ENCODE measurements around the gene PODXL2.
A peak's percentile ranks its signal among the peaks of the same experiment; 100 is the strongest.

Gene PODXL2, protein sequence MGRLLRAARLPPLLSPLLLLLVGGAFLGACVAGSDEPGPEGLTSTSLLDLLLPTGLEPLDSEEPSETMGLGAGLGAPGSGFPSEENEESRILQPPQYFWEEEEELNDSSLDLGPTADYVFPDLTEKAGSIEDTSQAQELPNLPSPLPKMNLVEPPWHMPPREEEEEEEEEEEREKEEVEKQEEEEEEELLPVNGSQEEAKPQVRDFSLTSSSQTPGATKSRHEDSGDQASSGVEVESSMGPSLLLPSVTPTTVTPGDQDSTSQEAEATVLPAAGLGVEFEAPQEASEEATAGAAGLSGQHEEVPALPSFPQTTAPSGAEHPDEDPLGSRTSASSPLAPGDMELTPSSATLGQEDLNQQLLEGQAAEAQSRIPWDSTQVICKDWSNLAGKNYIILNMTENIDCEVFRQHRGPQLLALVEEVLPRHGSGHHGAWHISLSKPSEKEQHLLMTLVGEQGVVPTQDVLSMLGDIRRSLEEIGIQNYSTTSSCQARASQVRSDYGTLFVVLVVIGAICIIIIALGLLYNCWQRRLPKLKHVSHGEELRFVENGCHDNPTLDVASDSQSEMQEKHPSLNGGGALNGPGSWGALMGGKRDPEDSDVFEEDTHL

DNA sequence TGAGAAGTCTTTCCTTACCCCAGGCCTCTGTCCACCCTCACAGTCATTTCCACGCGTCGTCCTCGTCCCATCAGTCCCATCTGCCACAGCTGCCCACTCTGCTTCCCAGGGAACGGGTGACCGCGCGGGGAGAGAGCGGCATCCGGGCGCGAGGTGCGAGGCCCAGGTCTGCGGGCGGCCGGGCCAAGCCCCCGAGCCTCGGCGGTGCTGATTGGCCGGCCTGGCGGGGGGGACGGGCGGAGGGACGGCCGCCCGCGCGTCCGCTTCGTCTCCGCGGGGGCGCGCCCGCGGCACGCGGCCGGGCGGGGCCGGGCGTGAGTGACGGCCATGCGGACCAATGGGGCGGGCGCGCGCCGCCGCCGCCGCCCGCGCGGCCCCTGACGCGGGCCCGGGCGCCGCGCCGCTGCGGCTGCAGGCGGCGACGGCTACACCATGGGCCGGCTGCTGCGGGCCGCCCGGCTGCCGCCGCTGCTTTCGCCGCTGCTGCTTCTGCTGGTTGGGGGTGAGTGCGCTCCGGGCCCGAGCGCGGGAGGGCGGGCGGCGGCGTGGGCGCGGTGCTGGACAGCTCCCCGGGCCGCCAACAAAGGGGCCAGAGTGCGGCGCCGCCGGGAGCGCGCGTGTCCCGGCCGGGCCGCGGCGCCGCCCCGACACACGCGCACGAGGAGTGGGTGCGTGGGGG is at the start of gene PODXL2:
PODXL2 (plus strand) TSS at position 398 of the 679 bp plus-strand sequence; CDS start at position 433, 35 bp downstream.
- no peak for DNase-seq

DNA sequence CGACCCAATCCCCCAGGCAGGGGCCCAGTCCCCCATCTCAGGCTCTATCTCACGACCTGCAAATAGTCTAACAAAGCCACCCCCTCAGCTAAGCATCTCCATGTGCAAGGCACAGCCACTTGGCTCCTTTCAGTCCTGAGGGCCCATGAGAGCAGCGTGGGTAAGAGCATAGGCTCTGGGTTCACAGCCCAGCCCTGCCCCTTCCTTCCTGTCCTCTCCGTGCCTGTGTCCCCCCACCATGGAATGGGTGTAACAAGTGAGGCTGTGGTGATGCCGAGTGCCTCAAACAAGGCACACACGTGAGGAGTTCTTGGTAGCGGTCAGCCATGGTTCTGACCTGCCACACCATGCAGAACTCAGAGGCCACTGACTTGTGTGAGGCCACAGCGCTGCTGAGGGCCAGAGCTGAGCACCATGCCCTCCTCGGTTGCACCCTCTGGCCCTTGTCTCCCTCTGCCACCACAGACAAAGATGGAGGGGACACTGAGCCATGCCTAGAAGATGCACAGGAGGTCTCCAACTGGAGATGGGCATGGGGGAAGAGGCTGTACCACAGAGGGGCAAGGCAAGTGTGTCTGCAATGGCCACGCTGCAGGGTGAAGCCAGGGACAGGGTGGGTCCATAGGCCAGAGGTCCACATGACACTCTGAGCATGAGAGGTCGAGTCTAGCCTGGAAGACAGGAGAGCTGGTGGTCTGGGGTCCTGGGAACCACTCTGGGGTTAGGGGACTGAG is 48.5 kb upstream of the PODXL2 start:
- no peak for DNase-seq

DNA sequence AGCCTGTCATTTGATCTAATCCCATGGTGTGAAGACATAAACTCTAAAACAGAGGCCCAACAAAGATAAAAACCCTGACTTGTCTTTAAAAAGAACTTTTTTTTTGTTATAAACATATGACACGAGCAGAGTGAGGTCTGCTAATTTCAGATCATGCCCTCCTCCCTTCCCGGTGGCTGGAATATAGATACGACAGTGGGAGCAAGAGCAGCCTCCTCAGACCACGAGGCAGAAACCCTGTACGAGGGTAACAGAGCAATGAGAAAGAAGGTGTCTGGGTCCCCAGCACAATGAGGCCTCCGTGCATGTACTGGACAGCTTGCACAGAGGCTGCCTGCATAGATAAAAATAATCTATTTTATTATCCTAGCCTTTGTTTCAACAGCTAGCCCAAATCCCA is 44.3 kb upstream of the PODXL2 start:
- DNase-seq = no peak

DNA sequence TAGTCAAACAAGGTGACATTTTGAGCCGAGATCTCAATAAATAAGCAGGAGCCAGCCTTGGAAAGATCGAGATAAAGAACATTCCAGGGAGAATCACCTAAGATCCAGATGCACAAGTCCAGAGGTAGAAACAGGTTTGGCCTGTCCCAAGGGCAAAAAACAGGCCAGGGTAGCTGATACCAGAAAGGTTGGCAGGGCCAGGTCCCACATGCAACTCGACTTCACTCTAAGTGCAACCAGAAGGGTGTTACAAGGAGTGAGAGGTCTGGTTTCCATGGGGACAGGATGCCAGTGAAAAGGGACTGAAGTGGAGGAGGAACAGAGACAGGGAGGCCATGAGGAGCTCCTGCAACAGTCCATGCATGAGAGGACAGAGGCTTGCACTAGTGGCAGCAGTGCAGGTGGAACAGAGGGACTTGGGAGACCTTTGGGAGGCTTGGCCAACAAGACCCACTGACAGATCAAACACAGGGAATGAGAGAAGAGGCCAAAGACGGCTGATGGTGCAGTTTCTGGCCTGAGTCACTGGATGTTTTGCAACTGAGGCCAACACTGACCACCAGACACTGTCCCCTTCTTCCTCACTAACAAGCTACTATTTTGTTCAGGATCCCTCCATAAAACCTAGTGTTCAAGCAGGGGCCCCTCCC is 43.7 kb upstream of the PODXL2 start:
- DNase-seq = no peak

DNA sequence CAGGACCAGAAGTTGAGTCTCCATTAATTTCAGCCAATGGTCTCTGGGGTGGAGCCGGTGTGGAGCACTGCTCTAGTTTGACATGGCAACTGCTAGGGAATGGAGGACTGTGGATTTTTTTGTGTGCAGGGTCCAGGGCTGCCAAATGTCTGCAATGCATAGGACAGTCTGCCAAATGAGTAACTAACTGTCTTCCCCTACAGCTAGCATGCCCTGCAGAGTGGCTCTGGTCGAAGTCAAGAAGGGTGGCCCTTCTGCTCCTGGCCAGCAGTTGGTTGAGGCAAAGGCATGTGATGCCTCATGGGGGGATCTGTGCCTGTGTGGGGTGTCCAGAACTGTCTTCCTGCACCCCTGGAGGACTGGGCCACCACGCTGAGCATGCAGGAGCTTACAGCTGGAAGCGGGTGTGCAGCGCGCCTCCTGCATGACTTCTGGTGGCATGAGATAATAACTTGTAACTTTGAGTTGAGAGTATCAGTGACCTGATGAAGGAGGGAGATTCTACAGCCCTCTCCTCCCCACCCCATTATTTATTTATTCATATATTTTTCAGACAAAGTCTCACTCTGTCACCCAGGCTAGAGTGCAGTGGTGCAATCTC is 43.1 kb upstream of the PODXL2 start:
- DNase-seq = no peak

DNA sequence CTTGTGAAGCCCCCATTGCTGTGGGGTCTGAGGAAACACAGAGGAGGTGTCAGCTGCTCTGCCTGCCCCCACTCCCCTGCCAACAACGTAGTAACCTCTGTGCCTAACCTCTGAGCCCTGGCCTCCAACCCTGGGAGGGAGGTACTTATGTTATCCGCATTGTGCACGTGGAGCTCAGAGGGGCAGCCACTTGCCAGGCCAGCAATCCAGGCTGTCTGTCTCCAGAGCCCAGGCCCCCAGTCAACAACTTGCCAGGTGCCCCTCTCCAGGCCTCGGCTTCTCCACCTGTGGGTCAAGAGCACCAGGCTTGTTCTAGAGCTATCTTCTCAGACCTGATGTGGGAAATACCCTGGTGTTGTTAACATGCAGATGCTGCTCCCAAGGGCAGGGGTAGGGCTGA is 41.1 kb upstream of the PODXL2 start:
- no peak for DNase-seq

DNA sequence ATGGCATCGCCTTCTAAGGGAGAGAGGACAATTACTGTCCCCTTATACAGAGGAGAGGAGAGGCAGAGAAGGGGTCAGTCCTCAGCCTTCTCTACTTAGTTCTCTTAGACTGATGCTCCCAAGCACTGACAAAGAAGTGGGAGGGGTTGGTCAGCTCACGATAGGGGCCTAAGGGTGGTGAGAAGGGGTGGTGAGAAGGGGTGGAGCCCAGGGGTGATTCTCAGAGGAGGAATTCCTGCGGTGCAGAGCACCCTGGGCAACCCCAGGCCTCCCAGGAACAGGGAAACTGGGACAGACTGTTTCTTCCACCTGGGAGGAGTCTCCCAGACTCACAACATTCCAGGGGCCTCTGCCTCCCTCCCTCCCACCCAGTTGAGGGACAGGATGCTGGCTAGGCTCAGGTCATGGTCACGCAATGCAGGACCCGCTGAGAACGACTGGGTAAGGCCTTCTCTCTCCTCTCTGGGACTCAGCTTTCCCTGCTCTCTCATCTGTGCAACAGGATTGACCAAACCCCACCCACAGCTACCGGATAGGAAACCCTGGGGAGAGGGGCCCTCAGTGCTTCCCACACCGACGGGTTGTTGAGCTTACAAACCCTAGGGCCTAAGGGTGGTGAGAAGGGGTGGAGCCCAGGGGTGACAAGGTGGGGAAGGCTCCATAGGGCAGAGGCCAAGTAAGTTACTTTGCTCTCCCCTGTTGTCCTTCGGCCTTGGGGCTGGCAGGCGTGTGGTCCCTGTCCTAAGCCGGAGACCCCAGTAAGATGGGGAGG is 40.0 kb upstream of the PODXL2 start:
- DNase-seq = no peak

DNA sequence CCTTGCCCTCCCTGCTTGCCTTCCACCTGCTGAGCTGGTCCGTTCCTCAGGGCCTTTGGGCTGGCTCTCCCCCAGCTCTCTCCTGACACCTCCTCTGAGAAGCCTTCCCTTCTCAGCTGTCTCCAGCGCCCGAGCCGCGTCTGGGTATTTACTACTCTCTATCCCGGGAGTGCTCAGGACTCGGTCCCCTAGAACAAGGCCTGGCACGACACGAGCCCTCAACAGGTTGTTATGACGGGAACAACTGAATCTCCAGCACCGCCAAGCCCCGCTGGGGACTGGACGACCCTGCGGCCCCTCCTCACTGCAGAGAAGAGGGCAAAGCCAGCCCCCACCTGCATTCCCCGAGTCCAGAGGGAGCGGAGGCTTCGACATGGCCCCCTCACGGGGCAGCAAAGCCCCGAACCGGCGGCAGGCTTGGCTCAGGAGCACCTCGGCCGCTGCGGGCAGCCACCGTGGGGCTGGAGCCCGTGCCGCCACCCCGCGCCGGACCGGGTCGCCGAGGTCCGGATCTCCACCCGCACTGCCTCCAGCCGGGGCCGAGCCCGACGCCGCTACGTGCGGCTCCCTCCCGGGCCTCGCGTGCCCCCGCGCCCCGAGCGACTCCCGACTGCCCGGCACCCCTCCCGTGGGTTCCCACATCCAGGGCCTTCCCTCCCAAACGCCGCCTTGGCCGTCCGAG is 39.2 kb upstream of the PODXL2 start:
- no peak for DNase-seq

DNA sequence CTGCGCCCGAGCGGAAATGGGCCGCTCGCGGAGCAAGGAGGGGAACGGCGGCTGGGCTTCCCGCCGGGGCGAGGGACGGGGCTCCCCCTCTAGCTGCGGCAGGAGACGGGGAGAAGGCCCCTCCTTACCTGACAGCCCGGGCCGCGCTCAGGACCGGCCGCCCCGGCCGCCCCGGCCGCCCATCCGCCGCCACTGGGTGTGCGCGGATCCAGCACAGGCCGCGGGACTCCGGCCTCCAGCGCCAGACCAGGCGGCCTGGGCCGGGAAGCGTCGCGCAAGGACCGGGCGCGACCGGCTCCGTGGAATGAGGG is 38.7 kb upstream of the PODXL2 start:
- no peak for DNase-seq

DNA sequence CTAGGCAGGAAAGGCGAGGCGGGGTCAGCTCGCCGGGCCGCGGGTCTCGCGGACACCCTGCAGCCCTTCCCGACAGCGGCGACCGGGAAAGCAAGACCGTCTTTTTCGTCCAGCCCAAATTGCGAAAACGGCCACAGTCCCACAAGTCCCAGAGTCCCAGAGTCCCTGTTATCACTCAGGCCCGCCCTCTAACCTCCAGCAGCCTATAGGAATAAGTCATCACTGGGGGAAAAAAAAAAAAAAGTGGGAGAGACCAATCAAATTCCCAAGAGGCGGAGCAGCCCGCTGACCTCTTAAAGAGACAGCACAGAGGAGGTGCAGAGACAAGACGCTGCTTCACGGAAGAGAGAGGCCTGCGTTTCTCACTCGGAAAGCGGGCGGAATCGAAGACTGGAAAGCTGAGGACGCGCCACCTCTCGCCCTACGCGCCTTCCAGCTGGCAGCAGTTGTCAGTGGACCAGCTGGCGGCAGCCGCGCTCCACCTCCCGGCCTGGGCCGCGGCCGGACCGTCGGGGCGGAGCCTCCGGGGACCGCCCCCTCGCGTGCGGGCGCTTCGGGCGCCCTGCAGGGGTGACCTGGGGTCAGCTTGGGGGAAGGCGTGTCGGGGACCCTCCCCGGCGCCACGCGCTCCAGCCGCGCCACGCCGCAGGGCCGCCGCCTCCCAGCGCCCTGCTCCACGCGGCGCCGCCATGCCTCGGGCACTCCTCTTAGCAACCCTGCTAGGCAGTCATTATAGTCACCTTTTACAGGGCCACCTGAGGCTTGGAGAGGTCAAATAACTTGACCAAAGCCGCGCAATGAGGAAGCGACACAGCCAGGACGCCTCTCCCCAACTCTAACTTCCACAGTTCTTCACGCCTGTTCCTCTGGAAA is 38.2 kb upstream of the PODXL2 start, which contains the start of gene TPRA1:
TPRA1 (minus strand) TSS at position 141 of the 873 bp plus-strand sequence. CDS start 10,587 bp downstream, outside the sequence.
- DNase-seq = peak; percentile 80

DNA sequence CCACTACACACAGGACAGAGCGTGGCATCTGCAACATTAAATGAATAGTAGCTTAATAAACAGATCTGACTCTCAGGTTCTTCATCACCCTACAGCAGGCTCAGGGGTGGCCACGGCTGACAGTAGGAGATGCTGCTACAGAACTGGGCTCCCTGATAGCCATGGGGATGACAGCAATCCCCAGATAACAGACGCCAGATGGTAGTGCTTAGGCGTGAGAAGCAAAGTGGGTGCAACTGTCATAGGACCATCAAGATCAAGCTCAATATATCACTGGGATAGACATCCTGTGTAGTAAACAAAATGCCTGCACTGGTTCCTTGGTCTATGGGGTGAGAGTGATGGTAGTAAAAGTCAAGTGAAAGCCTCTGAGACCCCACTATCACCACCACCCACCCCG is 35.8 kb upstream of the PODXL2 start:
- no peak for DNase-seq

DNA sequence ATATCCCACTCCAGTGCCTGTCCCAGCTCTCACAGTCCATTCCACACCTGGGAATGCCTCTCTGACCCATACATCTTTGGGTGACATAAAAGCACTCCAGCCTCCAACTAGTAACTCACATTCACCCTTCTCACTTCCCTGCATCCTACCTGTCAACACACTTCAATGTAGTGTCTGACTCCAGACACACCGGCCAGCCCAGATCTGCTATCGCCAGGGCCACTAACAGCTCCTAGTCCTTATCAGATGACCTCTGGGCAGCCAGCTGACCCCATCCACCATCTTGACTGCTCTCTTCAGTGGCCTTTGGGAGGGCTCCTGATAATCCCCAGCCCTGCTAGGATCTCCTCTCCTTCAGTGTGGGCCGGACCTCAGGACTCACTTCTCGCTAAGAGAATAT is 33.7 kb upstream of the PODXL2 start:
- DNase-seq = no peak

DNA sequence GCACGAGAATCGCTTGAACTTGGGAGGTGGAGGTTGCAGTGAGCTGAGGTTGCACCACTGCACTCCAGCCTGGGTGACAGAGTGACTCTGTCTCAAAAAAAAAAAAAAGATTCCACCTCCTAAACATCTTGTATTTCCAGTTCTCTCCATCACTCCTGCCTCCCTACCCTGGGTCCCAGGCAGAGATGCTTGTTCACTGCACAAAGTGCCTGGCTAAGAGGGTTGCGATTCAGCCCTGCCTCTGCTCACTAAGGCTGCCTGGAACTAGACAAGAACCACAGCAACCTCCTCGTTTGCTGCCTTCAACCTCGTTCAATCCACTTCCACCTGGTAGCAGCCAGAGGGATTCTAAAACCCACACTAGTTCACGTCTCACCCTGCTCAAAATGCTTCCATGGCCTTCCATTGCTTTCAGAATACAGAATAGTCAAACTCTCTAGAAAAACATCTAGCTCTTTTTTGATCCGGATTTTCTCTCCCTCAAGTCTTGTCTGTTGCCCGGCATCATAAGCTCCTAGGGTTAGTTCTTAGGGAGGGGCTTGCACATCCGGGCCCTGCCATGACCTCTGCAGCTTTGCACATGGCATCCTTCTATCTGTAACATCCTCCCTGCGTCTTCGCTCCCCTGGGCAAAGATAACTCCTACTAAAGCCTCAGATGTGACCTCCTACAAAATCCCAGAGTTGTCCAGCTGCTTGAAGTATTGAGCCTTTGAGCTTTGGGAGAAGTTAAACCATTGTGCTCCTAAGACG is 31.8 kb upstream of the PODXL2 start:
- no peak for DNase-seq

DNA sequence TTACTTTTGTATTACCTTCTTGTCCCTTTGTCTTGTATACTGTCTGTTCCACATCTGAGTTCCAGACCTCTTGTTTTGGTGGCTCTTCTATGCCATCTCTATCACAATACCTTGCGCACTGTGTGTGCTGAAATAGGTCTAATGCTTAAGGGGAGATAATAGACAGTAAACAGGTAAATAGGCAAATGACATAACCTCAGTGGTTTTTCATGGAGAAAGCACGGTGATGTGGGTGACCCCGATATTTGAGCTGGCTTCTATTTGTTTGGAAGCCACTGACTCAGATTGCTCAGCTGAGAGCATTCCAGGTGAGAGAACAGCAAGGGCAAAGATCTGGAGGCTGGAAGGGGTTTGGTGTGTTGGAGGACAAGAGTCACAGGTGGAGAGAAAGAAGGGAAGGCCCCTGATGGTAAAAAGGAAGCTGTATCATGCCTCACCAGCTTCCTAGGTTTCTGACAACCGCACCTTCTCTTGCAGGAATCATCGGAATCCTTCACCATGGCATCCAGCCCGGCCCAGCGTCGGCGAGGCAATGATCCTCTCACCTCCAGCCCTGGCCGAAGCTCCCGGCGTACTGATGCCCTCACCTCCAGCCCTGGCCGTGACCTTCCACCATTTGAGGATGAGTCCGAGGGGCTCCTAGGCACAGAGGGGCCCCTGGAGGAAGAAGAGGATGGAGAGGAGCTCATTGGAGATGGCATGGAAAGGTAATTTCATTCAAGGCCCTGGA is 30.0 kb upstream of the PODXL2 start:
- DNase-seq = no peak

DNA sequence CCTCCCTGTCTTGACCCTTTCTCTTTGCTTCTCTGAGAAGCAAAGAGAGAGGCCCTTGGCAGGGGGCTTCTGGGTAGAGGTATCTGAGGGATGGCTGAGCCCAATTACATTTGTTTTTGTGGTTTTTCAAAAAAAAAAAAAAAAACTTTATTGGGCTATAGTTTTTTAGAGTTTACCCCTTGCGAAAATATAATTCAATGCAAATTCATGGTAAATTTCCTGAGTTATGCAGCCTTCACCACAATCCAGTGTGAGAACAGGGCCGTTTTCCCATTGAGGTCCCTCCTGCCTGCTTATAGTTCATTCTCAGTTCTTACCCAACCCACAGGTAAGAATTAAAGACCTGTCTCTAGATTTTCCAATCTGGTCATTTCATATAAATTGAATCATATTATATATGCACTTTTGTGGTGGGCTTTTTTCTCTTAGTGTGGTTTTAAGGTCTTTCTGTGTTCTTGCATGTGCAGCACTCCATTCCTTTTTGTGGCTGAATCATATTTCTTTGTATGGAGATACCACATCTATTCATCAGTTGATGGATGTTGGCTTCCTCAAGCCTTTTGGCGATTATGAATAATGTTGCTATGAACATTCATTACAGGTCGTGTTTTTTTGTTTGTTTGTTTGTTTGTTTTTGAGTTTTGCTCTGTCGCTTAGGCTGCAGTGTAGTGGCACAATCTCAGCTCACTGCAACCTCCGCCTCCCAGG is 28.1 kb upstream of the PODXL2 start:
- no peak for DNase-seq

DNA sequence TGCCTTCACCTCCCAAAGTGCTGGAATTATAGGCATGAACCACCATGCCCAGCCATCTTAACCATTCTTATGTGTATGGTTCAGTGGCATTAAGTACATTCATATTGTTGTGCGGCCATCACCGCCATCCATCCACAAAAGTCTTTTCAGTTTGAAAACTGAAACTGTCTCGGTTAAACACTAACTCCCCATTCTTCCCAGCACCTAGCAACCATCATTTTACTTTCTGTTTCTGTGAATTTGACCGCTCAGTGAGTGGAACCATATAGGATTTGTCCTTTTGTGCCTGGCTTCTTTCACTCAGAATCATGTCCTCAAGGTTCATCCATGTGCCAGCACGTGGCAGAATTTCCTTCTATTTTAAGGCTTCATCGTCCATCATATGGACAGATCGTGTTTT is 24.9 kb upstream of the PODXL2 start:
- no peak for DNase-seq

DNA sequence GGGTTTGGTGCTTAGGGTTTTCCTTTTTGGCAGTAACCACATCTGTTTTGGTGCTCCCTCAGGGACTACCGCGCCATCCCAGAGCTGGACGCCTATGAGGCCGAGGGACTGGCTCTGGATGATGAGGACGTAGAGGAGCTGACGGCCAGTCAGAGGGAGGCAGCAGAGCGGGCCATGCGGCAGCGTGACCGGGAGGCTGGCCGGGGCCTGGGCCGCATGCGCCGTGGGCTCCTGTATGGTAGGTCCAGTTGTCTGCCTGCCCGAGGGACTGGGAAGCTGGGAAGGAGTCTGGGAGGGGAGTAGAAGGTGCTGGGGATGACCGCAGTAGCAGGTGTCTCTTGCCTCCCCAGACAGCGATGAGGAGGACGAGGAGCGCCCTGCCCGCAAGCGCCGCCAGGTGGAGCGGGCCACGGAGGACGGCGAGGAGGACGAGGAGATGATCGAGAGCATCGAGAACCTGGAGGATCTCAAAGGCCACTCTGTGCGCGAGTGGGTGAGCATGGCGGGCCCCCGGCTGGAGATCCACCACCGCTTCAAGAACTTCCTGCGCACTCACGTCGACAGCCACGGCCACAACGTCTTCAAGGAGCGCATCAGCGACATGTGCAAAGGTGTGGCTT is 24.3 kb upstream of the PODXL2 start:
- DNase-seq = no peak
